K562 (cell line): ENCODE results near the gene RAPSN. TPM values are rescaled to one million over a fixed set of nuclear protein-coding genes. Genes with fewer than 3 reads are reported as not detected.

Experiments
- EHMT2 ChIP-seq: fragments of 450-650 bp; IDR thresholded peaks from 2 replicates; pipeline ENCODE4 v1.6.1; 2018; ENCODE audit warnings: antibody characterized with exemption
- FOXA1 ChIP-seq: fragments of 450-650 bp; IDR thresholded peaks from 2 replicates; pipeline ENCODE4 v1.6.1; 2016; ENCODE audit warnings: mild to moderate bottlenecking, borderline replicate concordance
- HCFC1 ChIP-seq: IDR thresholded peaks from 2 replicates; pipeline ENCODE4 v1.6.1; 2012; ENCODE audit warnings: low read depth, low read length, improper control_type of control experiment
- MAZ ChIP-seq, 2 experiments: fragments of 450-650 bp in 1 of 2; sonication (generic) in 1 of 2; formaldehyde crosslinking; IDR thresholded peaks in 1 of 2; conservative IDR thresholded peaks in 1 of 2; 2 replicates each; pipeline versions ENCODE4 v1.4.0 to v1.5.0; 2020; ENCODE audit warnings: mild to moderate bottlenecking in 1 of 2, missing genetic modification reagents in 1 of 2
- PTBP1 ChIP-seq: fragments of 200-400 bp; formaldehyde crosslinking; IDR thresholded peaks from 2 replicates; pipeline ENCODE4 v1.6.1; 2017; ENCODE audit warnings: low read depth, low read length
- TAF1 ChIP-seq: IDR thresholded peaks from 2 replicates; pipeline ENCODE4 v1.6.1; 2011; ENCODE audit warnings: mild to moderate bottlenecking, low read length, moderate library complexity; ENCODE audit not compliant: insufficient read depth, control insufficient read depth, severe bottlenecking; ENCODE audit errors: extremely low read depth
- ZNF184 ChIP-seq: sonication (generic); formaldehyde crosslinking; IDR thresholded peaks from 2 replicates; pipeline ENCODE4 v1.5.0; 2020; ENCODE audit warnings: missing genetic modification reagents
- polyA plus RNA-seq, 8 experiments: library from polyadenylated mRNA; depleted of rRNA in 4 of 8; stranded (reverse) in 5 of 8; unstranded in 3 of 8; fragments of >200 nt; fragmentation: Nextera tagmentation in 2 of 8; fragmentation: Illumina TruSeq in 1 of 8; extraction: Ambion mirVana in 2 of 8; extraction: Trizol in 1 of 8; gene quantifications; 2 replicates each; pipeline versions ENCODE4 v1.2.1 to v1.2.3, GENCODE V29; 2011 to 2014; ENCODE audit warnings: inconsistent platforms in 1 of 8, missing spikeins in 1 of 8
- total RNA-seq, 7 experiments: library from RNA; depleted of rRNA in 6 of 7; stranded (reverse); fragments of >200 nt in 6 of 7; fragmentation: Illumina TruSeq in 2 of 7; extraction: Trizol in 2 of 7; gene quantifications; 2 replicates each; pipeline versions ENCODE4 v1.2.1 to v1.2.3, GENCODE V29; 2011 to 2021; ENCODE audit warnings: low replicate concordance in 1 of 7
- TF ChIP-seq, protein P1 (sequence below), 2 experiments: fragments of 450-650 bp; formaldehyde crosslinking in 1 of 2; IDR thresholded peaks; 2 replicates each; pipeline versions ENCODE4 v1.4.0 to v1.6.1; 2014 to 2020; ENCODE audit warnings: mild to moderate bottlenecking in 2 of 2, borderline replicate concordance in 1 of 2, low read depth in 1 of 2
- TF ChIP-seq, protein P2 (sequence below): sonication (generic); formaldehyde crosslinking; IDR thresholded peaks from 2 replicates; pipeline ENCODE4 v1.8.0; 2022; ENCODE audit warnings: mild to moderate bottlenecking, missing genetic modification reagents
- TF ChIP-seq, protein P3 (sequence below), 2 experiments: fragments of 450-650 bp in 1 of 2; IDR thresholded peaks; 2 replicates each; pipeline ENCODE4 v1.6.1; 2011 to 2017; ENCODE audit warnings: low read depth in 2 of 2, antibody characterized with exemption in 1 of 2, borderline replicate concordance in 1 of 2, low read length in 1 of 2, mild to moderate bottlenecking in 1 of 2, mixed read lengths in 1 of 2; ENCODE audit not compliant: control insufficient read depth in 1 of 2
- TF ChIP-seq, protein P4 (sequence below): fragments of 250-450 bp; sonication (Bioruptor Pico); IDR thresholded peaks from 2 replicates; pipeline ENCODE4 v1.4.0; 2020; ENCODE audit warnings: mild to moderate bottlenecking

RAPSN gene
- total and polyA plus RNA-seq, 9 of the 15 experiments (the other 6 are each of a cell fraction or from before 2014, with no cell fraction given) = 0.06 to 0.11 TPM; not detected in 7

DNA sequence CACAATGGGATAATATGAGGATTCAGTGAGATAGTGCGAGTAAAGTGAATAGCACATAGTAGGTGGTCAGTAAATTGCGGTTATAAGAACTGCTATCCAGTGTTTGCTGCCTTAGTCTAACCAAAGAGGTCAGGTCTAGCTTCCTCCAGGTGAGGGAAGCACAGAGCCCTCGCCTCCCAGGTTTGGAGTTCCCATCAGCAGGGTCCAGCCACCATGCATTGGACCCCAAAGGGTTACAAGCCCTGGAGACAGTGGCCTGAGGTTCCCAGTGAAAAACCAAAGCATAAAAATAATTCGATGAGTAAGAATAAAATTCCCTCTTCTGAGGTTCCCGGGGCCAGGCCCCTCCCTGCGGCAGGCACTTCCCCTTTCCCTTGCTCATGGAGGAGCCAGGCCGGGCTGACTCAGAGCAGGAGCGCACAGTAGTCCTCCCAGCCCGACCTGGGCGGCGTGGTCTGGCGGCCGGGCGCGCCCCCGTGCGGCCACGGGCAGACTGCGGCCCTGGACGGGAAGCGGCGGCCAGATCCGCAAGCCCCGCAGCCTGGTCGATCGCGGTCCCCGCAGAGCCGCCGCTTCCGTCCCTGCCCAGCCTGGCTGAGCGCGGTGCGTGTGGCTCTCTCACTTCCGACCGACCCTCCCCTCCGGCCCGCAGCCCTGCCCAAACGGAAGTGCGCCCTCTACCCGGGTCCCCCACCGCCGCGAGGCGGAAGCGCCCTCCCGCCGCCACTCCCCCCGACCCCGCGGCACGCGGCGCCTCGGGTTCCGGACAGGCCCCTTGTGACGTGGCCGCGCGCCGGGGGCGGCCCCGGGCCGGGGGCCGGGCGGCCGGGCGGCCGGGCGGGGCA is 41.0 kb downstream of the RAPSN start, which contains the start of gene SLC39A13 (continued):
- TF ChIP-seq, protein P1, sequence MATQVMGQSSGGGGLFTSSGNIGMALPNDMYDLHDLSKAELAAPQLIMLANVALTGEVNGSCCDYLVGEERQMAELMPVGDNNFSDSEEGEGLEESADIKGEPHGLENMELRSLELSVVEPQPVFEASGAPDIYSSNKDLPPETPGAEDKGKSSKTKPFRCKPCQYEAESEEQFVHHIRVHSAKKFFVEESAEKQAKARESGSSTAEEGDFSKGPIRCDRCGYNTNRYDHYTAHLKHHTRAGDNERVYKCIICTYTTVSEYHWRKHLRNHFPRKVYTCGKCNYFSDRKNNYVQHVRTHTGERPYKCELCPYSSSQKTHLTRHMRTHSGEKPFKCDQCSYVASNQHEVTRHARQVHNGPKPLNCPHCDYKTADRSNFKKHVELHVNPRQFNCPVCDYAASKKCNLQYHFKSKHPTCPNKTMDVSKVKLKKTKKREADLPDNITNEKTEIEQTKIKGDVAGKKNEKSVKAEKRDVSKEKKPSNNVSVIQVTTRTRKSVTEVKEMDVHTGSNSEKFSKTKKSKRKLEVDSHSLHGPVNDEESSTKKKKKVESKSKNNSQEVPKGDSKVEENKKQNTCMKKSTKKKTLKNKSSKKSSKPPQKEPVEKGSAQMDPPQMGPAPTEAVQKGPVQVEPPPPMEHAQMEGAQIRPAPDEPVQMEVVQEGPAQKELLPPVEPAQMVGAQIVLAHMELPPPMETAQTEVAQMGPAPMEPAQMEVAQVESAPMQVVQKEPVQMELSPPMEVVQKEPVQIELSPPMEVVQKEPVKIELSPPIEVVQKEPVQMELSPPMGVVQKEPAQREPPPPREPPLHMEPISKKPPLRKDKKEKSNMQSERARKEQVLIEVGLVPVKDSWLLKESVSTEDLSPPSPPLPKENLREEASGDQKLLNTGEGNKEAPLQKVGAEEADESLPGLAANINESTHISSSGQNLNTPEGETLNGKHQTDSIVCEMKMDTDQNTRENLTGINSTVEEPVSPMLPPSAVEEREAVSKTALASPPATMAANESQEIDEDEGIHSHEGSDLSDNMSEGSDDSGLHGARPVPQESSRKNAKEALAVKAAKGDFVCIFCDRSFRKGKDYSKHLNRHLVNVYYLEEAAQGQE (IDR thresholded peaks at IDR 0.05; ENCODE audit: borderline replicate concordance) = peak; percentile 93
- TF ChIP-seq, protein P1 (CRISPR knock-in tag; IDR thresholded peaks at IDR 0.05; ENCODE audit: low read depth) = peak; percentile 85
- peak; percentile 93 to 98 for TF ChIP-seq MAZ (CRISPR knock-in tag; conservative IDR thresholded peaks at IDR 0.05 in 1 of 2, IDR thresholded peaks at IDR 0.05 in 1 of 2)
- no peak for TF ChIP-seq FOXA1
- TF ChIP-seq, protein P2, sequence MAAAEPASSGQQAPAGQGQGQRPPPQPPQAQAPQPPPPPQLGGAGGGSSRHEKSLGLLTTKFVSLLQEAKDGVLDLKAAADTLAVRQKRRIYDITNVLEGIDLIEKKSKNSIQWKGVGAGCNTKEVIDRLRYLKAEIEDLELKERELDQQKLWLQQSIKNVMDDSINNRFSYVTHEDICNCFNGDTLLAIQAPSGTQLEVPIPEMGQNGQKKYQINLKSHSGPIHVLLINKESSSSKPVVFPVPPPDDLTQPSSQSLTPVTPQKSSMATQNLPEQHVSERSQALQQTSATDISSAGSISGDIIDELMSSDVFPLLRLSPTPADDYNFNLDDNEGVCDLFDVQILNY (CRISPR knock-in tag) = 0 out of 2 replicates have a peak, but pooled peaks have one; percentile 55
- TF ChIP-seq, protein P3, sequence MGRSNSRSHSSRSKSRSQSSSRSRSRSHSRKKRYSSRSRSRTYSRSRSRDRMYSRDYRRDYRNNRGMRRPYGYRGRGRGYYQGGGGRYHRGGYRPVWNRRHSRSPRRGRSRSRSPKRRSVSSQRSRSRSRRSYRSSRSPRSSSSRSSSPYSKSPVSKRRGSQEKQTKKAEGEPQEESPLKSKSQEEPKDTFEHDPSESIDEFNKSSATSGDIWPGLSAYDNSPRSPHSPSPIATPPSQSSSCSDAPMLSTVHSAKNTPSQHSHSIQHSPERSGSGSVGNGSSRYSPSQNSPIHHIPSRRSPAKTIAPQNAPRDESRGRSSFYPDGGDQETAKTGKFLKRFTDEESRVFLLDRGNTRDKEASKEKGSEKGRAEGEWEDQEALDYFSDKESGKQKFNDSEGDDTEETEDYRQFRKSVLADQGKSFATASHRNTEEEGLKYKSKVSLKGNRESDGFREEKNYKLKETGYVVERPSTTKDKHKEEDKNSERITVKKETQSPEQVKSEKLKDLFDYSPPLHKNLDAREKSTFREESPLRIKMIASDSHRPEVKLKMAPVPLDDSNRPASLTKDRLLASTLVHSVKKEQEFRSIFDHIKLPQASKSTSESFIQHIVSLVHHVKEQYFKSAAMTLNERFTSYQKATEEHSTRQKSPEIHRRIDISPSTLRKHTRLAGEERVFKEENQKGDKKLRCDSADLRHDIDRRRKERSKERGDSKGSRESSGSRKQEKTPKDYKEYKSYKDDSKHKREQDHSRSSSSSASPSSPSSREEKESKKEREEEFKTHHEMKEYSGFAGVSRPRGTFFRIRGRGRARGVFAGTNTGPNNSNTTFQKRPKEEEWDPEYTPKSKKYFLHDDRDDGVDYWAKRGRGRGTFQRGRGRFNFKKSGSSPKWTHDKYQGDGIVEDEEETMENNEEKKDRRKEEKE (IDR thresholded peaks at IDR 0.05; ENCODE audit: borderline replicate concordance in 1 of 2, control insufficient read depth in 1 of 2, low read depth in 2 of 2, low read length in 1 of 2) = peak in 1 of 2 experiments; percentile 75; a peak in 1 of 4 replicates
- peak; percentile 62 for TF ChIP-seq TAF1
- TF ChIP-seq PTBP1 = 0 out of 2 replicates have a peak, but pooled peaks have one; percentile 68
- TF ChIP-seq ZNF184 (CRISPR knock-in tag) = no peak
- no peak for TF ChIP-seq EHMT2
- peak; percentile 89 for TF ChIP-seq HCFC1
- TF ChIP-seq, protein P4, sequence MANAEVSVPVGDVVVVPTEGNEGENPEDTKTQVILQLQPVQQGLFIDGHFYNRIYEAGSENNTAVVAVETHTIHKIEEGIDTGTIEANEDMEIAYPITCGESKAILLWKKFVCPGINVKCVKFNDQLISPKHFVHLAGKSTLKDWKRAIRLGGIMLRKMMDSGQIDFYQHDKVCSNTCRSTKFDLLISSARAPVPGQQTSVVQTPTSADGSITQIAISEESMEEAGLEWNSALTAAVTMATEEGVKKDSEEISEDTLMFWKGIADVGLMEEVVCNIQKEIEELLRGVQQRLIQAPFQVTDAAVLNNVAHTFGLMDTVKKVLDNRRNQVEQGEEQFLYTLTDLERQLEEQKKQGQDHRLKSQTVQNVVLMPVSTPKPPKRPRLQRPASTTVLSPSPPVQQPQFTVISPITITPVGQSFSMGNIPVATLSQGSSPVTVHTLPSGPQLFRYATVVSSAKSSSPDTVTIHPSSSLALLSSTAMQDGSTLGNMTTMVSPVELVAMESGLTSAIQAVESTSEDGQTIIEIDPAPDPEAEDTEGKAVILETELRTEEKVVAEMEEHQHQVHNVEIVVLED = peak; percentile 77
